Stimulated activated naive CD8-positive, alpha-beta T cell treated with anti-CD3 and anti-CD28 coated beads, Interleukin-15, amount 100 ng/mL, for 72 hours (primary cell): ENCODE measurements around the gene LCLAT1.

Experiments used
- ATAC-seq: fragments of 150-1000 bp; cut with Tn5 transposase; 2 replicates; pipeline ENCODE4 v1.10.0; 2021; ENCODE audit warnings: mild to moderate bottlenecking, moderate library complexity
- DNase-seq, 2 donors: peaks; one replicate each; pipeline ENCODE4 v3.0.0; 2021 to 2022
- H3K27ac Mint-ChIP-seq, 2 donors: one replicate each; pipeline ENCODE4 v1.8.0; 2022; ENCODE audit warnings: mild to moderate bottlenecking in 2 of 2, mixed read lengths in 2 of 2, moderate library complexity in 2 of 2
- H3K27me3 Mint-ChIP-seq: one replicate; pipeline ENCODE4 v1.8.0; 2022; ENCODE audit warnings: mixed read lengths
- H3K4me1 Mint-ChIP-seq: one replicate; pipeline ENCODE4 v1.8.0; 2022; ENCODE audit warnings: mild to moderate bottlenecking, mixed read lengths
- H3K4me3 Mint-ChIP-seq, 2 donors: one replicate each; pipeline ENCODE4 v1.8.0; 2022; ENCODE audit warnings: mild to moderate bottlenecking in 2 of 2, mixed read lengths in 2 of 2, moderate library complexity in 1 of 2
- H3K9me3 Mint-ChIP-seq, 2 donors: one replicate each; pipeline ENCODE4 v1.8.0; 2022; ENCODE audit warnings: mixed read lengths in 2 of 2

Gene LCLAT1

GRCh38 chr2:30439296-30439695 lies 7.8 kb upstream of the LCLAT1 start:
- peaks cover 50% of the 10 kb centered on the region for H3K4me1 Mint-ChIP-seq
- H3K9me3 Mint-ChIP-seq: no peaks in the 10 kb centered on the region
- DNase-seq: no peak
- H3K27ac Mint-ChIP-seq: peak overlapping the region; percentile 17 to 51
- no peak for ATAC-seq
- no peaks in the 10 kb centered on the region for H3K27me3 Mint-ChIP-seq
- H3K4me3 Mint-ChIP-seq: no peak overlapping the region

- Mint-ChIP-seq H3K27ac (peak overlapping the region in 1 of 2 donors; percentile 51), H3K4me3 (peak overlapping the region in 1 of 2 donors; percentile 10), H3K4me1 (peaks cover 50% of the 10 kb centered on the region), H3K27me3 (no peaks in the 10 kb centered on the region), H3K9me3 (no peaks in the 10 kb centered on the region)
- ATAC-seq: peak; percentile 50
- DNase-seq: no peak
These were observed 7.2 kb upstream of the LCLAT1 start for GRCh38 chr2:30439879-30440278.

- Mint-ChIP-seq H3K4me1 (peaks cover 55% of the 10 kb centered on the region), H3K27me3 (no peaks in the 10 kb centered on the region), H3K9me3 (no peaks in the 10 kb centered on the region), H3K4me3 (no peak overlapping the region), H3K27ac (no peak overlapping the region)
- DNase-seq (no peak), ATAC-seq (no peak)
These were observed 6.0 kb upstream of the LCLAT1 start for GRCh38 chr2:30441023-30441422.

- H3K27ac Mint-ChIP-seq: peak overlapping the region in 1 of 2 donors; percentile 55
- H3K4me3 Mint-ChIP-seq: no peak overlapping the region
- H3K4me1 Mint-ChIP-seq: peaks cover 61% of the 10 kb centered on the region
- ATAC-seq (no peak), DNase-seq (no peak)
- H3K9me3 Mint-ChIP-seq: no peaks in the 10 kb centered on the region
- no peaks in the 10 kb centered on the region for H3K27me3 Mint-ChIP-seq
These were observed 4.0 kb upstream of the LCLAT1 start for GRCh38 chr2:30443081-30443480.

GRCh38 chr2:30444273-30444672 lies 2.8 kb upstream of the LCLAT1 start:
- no peak overlapping the region for H3K4me3 Mint-ChIP-seq
- H3K4me1 Mint-ChIP-seq: peaks cover 65% of the 10 kb centered on the region
- DNase-seq (no peak), ATAC-seq (no peak)
- no peak overlapping the region for H3K27ac Mint-ChIP-seq
- H3K27me3 Mint-ChIP-seq: no peaks in the 10 kb centered on the region
- no peaks in the 10 kb centered on the region for H3K9me3 Mint-ChIP-seq

GRCh38 chr2:30445266-30445821 lies 1.7 kb upstream of the LCLAT1 start:
- H3K9me3 Mint-ChIP-seq: no peaks in the 10 kb centered on the region
- peak overlapping the region in 1 of 2 donors; percentile 19 for H3K4me3 Mint-ChIP-seq
- no peaks in the 10 kb centered on the region for H3K27me3 Mint-ChIP-seq
- peaks cover 65% of the 10 kb centered on the region for H3K4me1 Mint-ChIP-seq
- no peak overlapping the region for H3K27ac Mint-ChIP-seq
- ATAC-seq: no peak
- DNase-seq: no peak

- Mint-ChIP-seq H3K27me3 (no peaks in the 10 kb centered on the region), H3K9me3 (no peaks in the 10 kb centered on the region), H3K4me1 (peaks cover 64% of the 10 kb centered on the region), H3K4me3 (peak overlapping the region; percentile 95 to 97), H3K27ac (peak overlapping the region; percentile 99)
- ATAC-seq (peak; percentile 34), DNase-seq (peak in 1 of 2 donors; percentile 14)
These were observed 371 bp upstream of the LCLAT1 start for GRCh38 chr2:30446602-30447148.

- Mint-ChIP-seq H3K4me3 (peak overlapping the region; percentile 95 to 97), H3K9me3 (no peaks in the 10 kb centered on the region), H3K27me3 (no peaks in the 10 kb centered on the region), H3K27ac (peak overlapping the region; percentile 34 to 99), H3K4me1 (peaks cover 69% of the 10 kb centered on the region)
- no peak for ATAC-seq
- DNase-seq: no peak
These were observed 1.3 kb downstream of the LCLAT1 start for GRCh38 chr2:30448308-30448707.

GRCh38 chr2:30448866-30449265 lies 1.8 kb downstream of the LCLAT1 start:
- H3K27ac Mint-ChIP-seq: peak overlapping the region in 1 of 2 donors; percentile 53
- ATAC-seq (no peak), DNase-seq (no peak)
- no peaks in the 10 kb centered on the region for H3K27me3 Mint-ChIP-seq
- peaks cover 71% of the 10 kb centered on the region for H3K4me1 Mint-ChIP-seq
- peak overlapping the region; percentile 95 to 97 for H3K4me3 Mint-ChIP-seq
- no peaks in the 10 kb centered on the region for H3K9me3 Mint-ChIP-seq

GRCh38 chr2:30450025-30450424 lies 3.0 kb downstream of the LCLAT1 start:
- no peak for DNase-seq
- H3K4me3 Mint-ChIP-seq: no peak overlapping the region
- ATAC-seq: no peak
- no peaks in the 10 kb centered on the region for H3K27me3 Mint-ChIP-seq
- H3K27ac Mint-ChIP-seq: peak overlapping the region in 1 of 2 donors; percentile 41
- H3K4me1 Mint-ChIP-seq: peaks cover 80% of the 10 kb centered on the region
- H3K9me3 Mint-ChIP-seq: no peaks in the 10 kb centered on the region

GRCh38 chr2:30453498-30453897 lies 6.5 kb downstream of the LCLAT1 start:
- Mint-ChIP-seq H3K4me3 (no peak overlapping the region), H3K27me3 (no peaks in the 10 kb centered on the region), H3K9me3 (no peaks in the 10 kb centered on the region), H3K27ac (no peak overlapping the region), H3K4me1 (peaks cover 83% of the 10 kb centered on the region)
- DNase-seq (no peak), ATAC-seq (no peak)

- Mint-ChIP-seq H3K9me3 (no peaks in the 10 kb centered on the region), H3K27ac (peak overlapping the region in 1 of 2 donors; percentile 77), H3K27me3 (no peaks in the 10 kb centered on the region), H3K4me3 (no peak overlapping the region), H3K4me1 (peaks cover 84% of the 10 kb centered on the region)
- ATAC-seq (no peak), DNase-seq (no peak)
These were observed 7.5 kb downstream of the LCLAT1 start for GRCh38 chr2:30454571-30454970.

GRCh38 chr2:30455114-30455738 lies 8.2 kb downstream of the LCLAT1 start:
- Mint-ChIP-seq H3K4me1 (peaks cover 84% of the 10 kb centered on the region), H3K27ac (no peak overlapping the region), H3K27me3 (no peaks in the 10 kb centered on the region), H3K9me3 (no peaks in the 10 kb centered on the region), H3K4me3 (no peak overlapping the region)
- ATAC-seq (no peak), DNase-seq (no peak)

GRCh38 chr2:30456106-30456505 lies 9.1 kb downstream of the LCLAT1 start:
- no peaks in the 10 kb centered on the region for H3K27me3 Mint-ChIP-seq
- H3K4me3 Mint-ChIP-seq: no peak overlapping the region
- H3K9me3 Mint-ChIP-seq: no peaks in the 10 kb centered on the region
- peaks cover 86% of the 10 kb centered on the region for H3K4me1 Mint-ChIP-seq
- ATAC-seq (no peak), DNase-seq (no peak)
- no peak overlapping the region for H3K27ac Mint-ChIP-seq

GRCh38 chr2:30456579-30456978 lies 9.5 kb downstream of the LCLAT1 start:
- DNase-seq (no peak), ATAC-seq (no peak)
- Mint-ChIP-seq H3K27ac (no peak overlapping the region), H3K27me3 (no peaks in the 10 kb centered on the region), H3K4me3 (no peak overlapping the region), H3K9me3 (no peaks in the 10 kb centered on the region), H3K4me1 (peaks cover 90% of the 10 kb centered on the region)

GRCh38 chr2:30457296-30457695 lies 10.2 kb downstream of the LCLAT1 start:
- ATAC-seq: no peak
- Mint-ChIP-seq H3K27ac (no peak overlapping the region), H3K27me3 (no peaks in the 10 kb centered on the region), H3K9me3 (no peaks in the 10 kb centered on the region), H3K4me1 (peaks cover 88% of the 10 kb centered on the region), H3K4me3 (no peak overlapping the region)
- DNase-seq: no peak
